22Rv1 (cell line): ENCODE data around the gene NOL4L.

ENCODE experiments used
- CTCF ChIP-seq: fragments of 450-650 bp; IDR thresholded peaks from 2 replicates; pipeline ENCODE4 v1.5.1; 2017; ENCODE audit warnings: mild to moderate bottlenecking
- ZFX ChIP-seq: fragments of 450-650 bp; IDR thresholded peaks from 2 replicates; pipeline ENCODE4 v1.6.1; 2017; ENCODE audit warnings: antibody characterized with exemption, borderline replicate concordance

- TF ChIP-seq CTCF (no peak), ZFX (no peak)
Observed at GRCh38 chr20:32512047-32512385, 73.1 kb downstream of the NOL4L start.
